ENCODE measurements around the gene KCNK10. TPM values are rescaled to one million over a fixed set of nuclear protein-coding genes. Genes with fewer than 3 reads are reported as not detected.

KCNK10 gene
- total and polyA plus RNA-seq, 10 of the 15 experiments (the other 5 are each of a cell fraction or from before 2014, with no cell fraction given): 0.01 to 0.06 (median 0.02) TPM; not detected in 7

DNA sequence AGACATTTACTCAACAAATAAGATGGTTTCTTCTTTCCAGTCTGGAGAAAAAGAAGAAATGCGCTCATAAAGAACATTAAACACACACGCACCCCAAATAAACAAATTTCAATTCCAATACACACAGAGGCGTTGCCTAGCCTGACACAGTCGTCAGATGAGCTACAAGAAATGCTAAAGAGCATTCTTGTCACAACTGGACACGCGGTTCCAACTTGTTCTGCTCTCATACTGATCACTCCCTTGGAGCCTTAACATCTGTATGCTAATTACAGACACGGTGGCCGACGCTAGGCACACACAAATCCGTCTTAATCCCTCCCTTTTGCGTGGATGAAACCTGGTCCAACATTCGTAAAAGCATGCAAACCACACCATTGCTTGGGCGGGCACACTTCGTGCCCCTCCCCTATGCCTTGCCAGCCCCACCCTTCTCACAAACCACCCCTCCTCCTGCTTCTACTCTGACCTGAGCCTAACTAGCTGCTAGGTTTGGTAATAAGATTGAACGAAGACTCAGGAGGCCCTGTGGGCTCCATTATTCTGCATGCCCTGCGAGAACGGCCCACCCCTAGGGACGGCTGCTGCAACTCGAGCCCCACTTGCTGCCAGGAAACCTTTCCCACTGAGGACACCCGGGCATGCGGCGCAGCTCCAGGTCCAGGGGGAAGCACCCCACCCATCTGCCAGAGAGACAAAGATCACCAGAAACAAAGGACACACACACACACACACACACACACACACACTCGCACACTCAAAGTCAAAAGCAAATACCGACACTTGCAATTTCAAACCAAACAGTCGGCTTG, 1.2 kb downstream of the KCNK10 start:
- FAIRE-seq: no peak
- H3K4me1 ChIP-seq (ENCODE audit: control insufficient read depth, insufficient read depth, low read length): peaks cover 5% of the 10 kb centered on the region
- CTCF ChIA-PET: no interaction called here
- RAD21 ChIA-PET (ENCODE audit: unreplicated experiment): no interaction called here
- H3K4me3 ChIP-seq: no peak overlapping the region
- H3K79me2 ChIP-seq (ENCODE audit: control insufficient read depth, insufficient read depth, low read length): no peaks in the 10 kb centered on the region
- no peak for DNase-seq (ENCODE audit: low read depth, low spot score)
- intact Hi-C loops (cut with micrococcal nuclease; ENCODE audit: unreplicated experiment) (no loop called here), in situ Hi-C loops (cut with MboI) (no loop called here)
- H3K27ac ChIP-seq (ENCODE audit: control insufficient read depth, insufficient read depth): no peak overlapping the region
- no peaks in the 10 kb centered on the region for H3K36me3 ChIP-seq (ENCODE audit: control insufficient read depth in 2 of 2, insufficient read depth in 2 of 2, low read length in 1 of 2)
- H3K27me3 ChIP-seq (replicated peaks in 1 of 2; ENCODE audit: control insufficient read depth in 2 of 2, insufficient read depth in 2 of 2, low read length in 1 of 2): peaks cover 4 to 42% of the 10 kb centered on the region in 2 experiments
- TF ChIP-seq EZH2 (IDR thresholded peaks at IDR 0.05; ENCODE audit: borderline replicate concordance, control insufficient read depth, low read depth, low read length): 0 out of 2 replicates have a peak, but pooled peaks have one; percentile 41
- no peak for TF ChIP-seq FOS (IDR thresholded peaks at IDR 0.05; ENCODE audit: borderline replicate concordance, extremely low read depth, insufficient read length)
- BruUV-seq (replicated peaks): no TSS peak
- no peak for ATAC-seq
- WGBS (ENCODE audit: insufficient coverage, insufficient replicate concordance, low lambda C conversion rate, missing lambda C conversion rate): 53% methylated on average over 25 of the region's 25 CpGs
- POLR2A ChIA-PET: no interaction called here
- SMC1A ChIA-PET (ENCODE audit: uncharacterized antibody, unreplicated experiment): no interaction called here
- no peak overlapping the region for H3K9ac ChIP-seq (ENCODE audit: control insufficient read depth, insufficient read depth, low read length)
- no peak overlapping the region for H2AFZ ChIP-seq (ENCODE audit: control insufficient read depth, low read depth, low read length)
- no peak overlapping the region for H3K4me2 ChIP-seq (ENCODE audit: control insufficient read depth, insufficient read depth)
- no peaks in the 10 kb centered on the region; the same call in 2 of the 3 replicates for H3K9me3 ChIP-seq (replicated peaks; ENCODE audit: control insufficient read depth, insufficient read depth, low read length)
- no peaks in the 10 kb centered on the region; the same call in 1 of the 2 replicates for H4K20me1 ChIP-seq (ENCODE audit: control insufficient read depth, insufficient read depth)

DNA sequence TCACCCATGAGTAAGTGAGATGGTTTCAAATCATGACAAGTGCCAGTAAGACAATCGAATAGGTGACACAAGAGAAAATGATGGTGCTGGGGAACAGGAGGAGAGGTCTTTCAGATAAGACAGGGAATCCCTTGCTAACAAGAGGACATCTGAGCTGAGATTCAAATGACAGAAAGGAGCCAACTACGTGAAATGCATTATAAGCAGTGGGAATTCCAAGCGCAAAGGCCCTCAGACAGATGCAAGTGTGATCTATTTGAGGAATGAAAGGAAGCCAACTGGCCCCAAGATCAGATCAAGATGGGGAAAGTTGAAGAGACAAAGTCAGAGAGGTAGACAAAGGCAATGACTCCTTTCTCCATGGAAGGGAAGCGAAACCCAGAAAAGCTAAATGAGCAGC, 4.7 kb downstream of the KCNK10 start:
- Histone ChIP-seq H3K4me1 (ENCODE audit: control insufficient read depth, insufficient read depth, low read length) (no peaks in the 10 kb centered on the region), H3K27me3 (replicated peaks in 1 of 2; ENCODE audit: control insufficient read depth in 2 of 2, insufficient read depth in 2 of 2, low read length in 1 of 2) (peaks cover 1 to 19% of the 10 kb centered on the region in 2 experiments; a peak in 3 of 4 replicates), H3K4me3 (no peak overlapping the region), H3K79me2 (ENCODE audit: control insufficient read depth, insufficient read depth, low read length) (no peaks in the 10 kb centered on the region), H3K9ac (ENCODE audit: control insufficient read depth, insufficient read depth, low read length) (no peak overlapping the region), H3K36me3 (ENCODE audit: control insufficient read depth in 2 of 2, insufficient read depth in 2 of 2, low read length in 1 of 2) (no peaks in the 10 kb centered on the region), H3K27ac (ENCODE audit: control insufficient read depth, insufficient read depth) (no peak overlapping the region), H3K9me3 (replicated peaks; ENCODE audit: control insufficient read depth, insufficient read depth, low read length) (no peaks in the 10 kb centered on the region; the same call in 2 of the 3 replicates), H3K4me2 (ENCODE audit: control insufficient read depth, insufficient read depth) (no peak overlapping the region), H4K20me1 (ENCODE audit: control insufficient read depth, insufficient read depth) (no peaks in the 10 kb centered on the region), H2AFZ (ENCODE audit: control insufficient read depth, low read depth, low read length) (no peak overlapping the region)
- ChIA-PET POLR2A (no interaction called here), SMC1A (ENCODE audit: uncharacterized antibody, unreplicated experiment) (no interaction called here), CTCF (interaction anchor here (1.0 kb wide), 1 partner anchor 129 kb away, joined by 3 read pairs; no protein-coding TSS in a partner anchor), RAD21 (ENCODE audit: unreplicated experiment) (no interaction called here)
- intact Hi-C loops (cut with micrococcal nuclease; ENCODE audit: unreplicated experiment) (no loop called here), in situ Hi-C loops (cut with MboI) (no loop called here)
- ATAC-seq (no peak), FAIRE-seq (no peak), DNase-seq (ENCODE audit: low read depth, low spot score) (no peak)
- no TSS peak for BruUV-seq (replicated peaks)
- 10% methylated on average over 4 of the region's 4 CpGs for WGBS (ENCODE audit: insufficient coverage, insufficient replicate concordance, low lambda C conversion rate, missing lambda C conversion rate)
- no peak for TF ChIP-seq EGR1 (IDR thresholded peaks at IDR 0.05; ENCODE audit: borderline replicate concordance in 1 of 2, low read depth in 2 of 2, low read length in 2 of 2)
- TF ChIP-seq PAX8 (IDR thresholded peaks at IDR 0.05): no peak
- no peak for TF ChIP-seq CBX3 (IDR thresholded peaks at IDR 0.05; ENCODE audit: borderline replicate concordance, low read depth)
- no peak for TF ChIP-seq TCF12 (IDR thresholded peaks at IDR 0.05; ENCODE audit: low read depth, low read length)
- TF ChIP-seq KAT2A (conservative IDR thresholded peaks at IDR 0.05; ENCODE audit: control insufficient read depth, low read depth, low read length): no peak
- TF ChIP-seq YBX1 (IDR thresholded peaks at IDR 0.05): no peak
- TF ChIP-seq, protein P1, sequence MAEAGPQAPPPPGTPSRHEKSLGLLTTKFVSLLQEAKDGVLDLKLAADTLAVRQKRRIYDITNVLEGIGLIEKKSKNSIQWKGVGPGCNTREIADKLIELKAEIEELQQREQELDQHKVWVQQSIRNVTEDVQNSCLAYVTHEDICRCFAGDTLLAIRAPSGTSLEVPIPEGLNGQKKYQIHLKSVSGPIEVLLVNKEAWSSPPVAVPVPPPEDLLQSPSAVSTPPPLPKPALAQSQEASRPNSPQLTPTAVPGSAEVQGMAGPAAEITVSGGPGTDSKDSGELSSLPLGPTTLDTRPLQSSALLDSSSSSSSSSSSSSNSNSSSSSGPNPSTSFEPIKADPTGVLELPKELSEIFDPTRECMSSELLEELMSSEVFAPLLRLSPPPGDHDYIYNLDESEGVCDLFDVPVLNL (IDR thresholded peaks at IDR 0.05; ENCODE audit: low read depth, low read length): no peak
- no peak for TF ChIP-seq ZNF217 (IDR thresholded peaks at IDR 0.05)
- TF ChIP-seq ZNF207 (IDR thresholded peaks at IDR 0.05; ENCODE audit: borderline replicate concordance): no peak
- TF ChIP-seq, protein P2, sequence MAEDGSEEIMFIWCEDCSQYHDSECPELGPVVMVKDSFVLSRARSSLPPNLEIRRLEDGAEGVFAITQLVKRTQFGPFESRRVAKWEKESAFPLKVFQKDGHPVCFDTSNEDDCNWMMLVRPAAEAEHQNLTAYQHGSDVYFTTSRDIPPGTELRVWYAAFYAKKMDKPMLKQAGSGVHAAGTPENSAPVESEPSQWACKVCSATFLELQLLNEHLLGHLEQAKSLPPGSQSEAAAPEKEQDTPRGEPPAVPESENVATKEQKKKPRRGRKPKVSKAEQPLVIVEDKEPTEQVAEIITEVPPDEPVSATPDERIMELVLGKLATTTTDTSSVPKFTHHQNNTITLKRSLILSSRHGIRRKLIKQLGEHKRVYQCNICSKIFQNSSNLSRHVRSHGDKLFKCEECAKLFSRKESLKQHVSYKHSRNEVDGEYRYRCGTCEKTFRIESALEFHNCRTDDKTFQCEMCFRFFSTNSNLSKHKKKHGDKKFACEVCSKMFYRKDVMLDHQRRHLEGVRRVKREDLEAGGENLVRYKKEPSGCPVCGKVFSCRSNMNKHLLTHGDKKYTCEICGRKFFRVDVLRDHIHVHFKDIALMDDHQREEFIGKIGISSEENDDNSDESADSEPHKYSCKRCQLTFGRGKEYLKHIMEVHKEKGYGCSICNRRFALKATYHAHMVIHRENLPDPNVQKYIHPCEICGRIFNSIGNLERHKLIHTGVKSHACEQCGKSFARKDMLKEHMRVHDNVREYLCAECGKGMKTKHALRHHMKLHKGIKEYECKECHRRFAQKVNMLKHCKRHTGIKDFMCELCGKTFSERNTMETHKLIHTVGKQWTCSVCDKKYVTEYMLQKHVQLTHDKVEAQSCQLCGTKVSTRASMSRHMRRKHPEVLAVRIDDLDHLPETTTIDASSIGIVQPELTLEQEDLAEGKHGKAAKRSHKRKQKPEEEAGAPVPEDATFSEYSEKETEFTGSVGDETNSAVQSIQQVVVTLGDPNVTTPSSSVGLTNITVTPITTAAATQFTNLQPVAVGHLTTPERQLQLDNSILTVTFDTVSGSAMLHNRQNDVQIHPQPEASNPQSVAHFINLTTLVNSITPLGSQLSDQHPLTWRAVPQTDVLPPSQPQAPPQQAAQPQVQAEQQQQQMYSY (CRISPR knock-in tag; IDR thresholded peaks at IDR 0.05): no peak
